ENCODE data around the gene EPM2AIP1. TPM values are rescaled to one million over a fixed set of nuclear protein-coding genes. Genes with fewer than 3 reads are reported as not detected.

Gene EPM2AIP1
- total and polyA plus RNA-seq, 2 donors (not counting 3 experiments of a cell fraction or from before 2014, with no cell fraction given) = 5.4 to 15.1 TPM

- H3K27ac ChIP-seq (ENCODE audit: insufficient read depth, low read depth, low read length) = no peak within 1 kb of the TSS
- H3K4me2 ChIP-seq (ENCODE audit: insufficient read depth, low read length) = peak within 1 kb of the TSS; percentile 98
- peaks cover 0 to 3% of the 10 kb centered on the region in 2 experiments for H3K27me3 ChIP-seq (ENCODE audit: control insufficient read depth in 2 of 2, insufficient read depth in 2 of 2, low read length in 2 of 2)
- intact Hi-C loops (cut with micrococcal nuclease) = loop anchor here (2.0 kb wide), 2 partner anchors 36 to 48 kb away; partner anchors contain the start of genes EPM2AIP1 and MLH1
- no peaks in the 10 kb centered on the region for H3K36me3 ChIP-seq (ENCODE audit: control insufficient read depth in 2 of 2, extremely low read depth in 1 of 2, insufficient read depth in 2 of 2, low read length in 2 of 2)
- H2AFZ ChIP-seq (ENCODE audit: low read depth, low read length) = peak within 1 kb of the TSS; percentile 96
- no peak for TF ChIP-seq JUN (IDR thresholded peaks at IDR 0.05; ENCODE audit: borderline replicate concordance, insufficient read depth, insufficient read length, low read depth)
- TF ChIP-seq POLR2AphosphoS5 (IDR thresholded peaks at IDR 0.05; ENCODE audit: insufficient read depth, low read depth, low read length) = peak; percentile 17
- no peak for TF ChIP-seq MYC (IDR thresholded peaks at IDR 0.05; ENCODE audit: low read depth, low read length)
- TF ChIP-seq EZH2 (IDR thresholded peaks at IDR 0.05; ENCODE audit: borderline replicate concordance, low read depth, low read length, severe bottlenecking) = peak; percentile 43
- TF ChIP-seq MAX (IDR thresholded peaks at IDR 0.05; ENCODE audit: insufficient read depth, insufficient read length) = no peak
- H3K4me3 ChIP-seq (replicated peaks in 1 of 3; ENCODE audit: insufficient read depth in 1 of 3, low read depth in 1 of 3, low read length in 3 of 3) = peak within 1 kb of the TSS; percentile 56 to 85 (median 69)
- peaks cover 12% of the 10 kb centered on the region for H3K4me1 ChIP-seq (ENCODE audit: control insufficient read depth, extremely low read depth, insufficient read depth, low read length)
- H3K9me3 ChIP-seq (replicated peaks; ENCODE audit: control insufficient read depth, insufficient read depth, low read length) = no peaks in the 10 kb centered on the region
- no peaks in the 10 kb centered on the region for H4K20me1 ChIP-seq (replicated peaks; ENCODE audit: control insufficient read depth, extremely low read depth, insufficient read depth, low read length)
- FAIRE-seq = peak; percentile 76
- H3K9ac ChIP-seq (replicated peaks; ENCODE audit: extremely low read depth, insufficient read depth, low read length) = peak within 1 kb of the TSS; percentile 57
- ChIA-PET CTCF (interaction anchor here (0.9 to 3.5 kb wide), 10 partner anchors 9 to 80 kb away, joined by 3 to 19 read pairs (median 4); no protein-coding TSS in a partner anchor), POLR2A (no interaction called here)
- no peaks in the 10 kb centered on the region for H3K9me1 ChIP-seq (replicated peaks; ENCODE audit: control insufficient read depth, extremely low read depth, insufficient read depth, low read length)
- DNase-seq (ENCODE audit: low read depth, low spot score) = peak; percentile 35
- no peaks in the 10 kb centered on the region for H3K79me2 ChIP-seq (ENCODE audit: control insufficient read depth, insufficient read depth, low read length)
- BruUV-seq (replicated peaks) = no TSS peak
- dilution Hi-C loops (cut with MboI; ENCODE audit: extremely low pct_ligation_motif_present, low sequenced_read_pairs) = no loop called here
Measured at GRCh38 chr3:36944641-36945270, 48.2 kb downstream of the EPM2AIP1 start, which contains the start of gene TRANK1. TRANK1 (minus strand) TSS chr3:36945054; CDS start chr3:36944809, 245 bp downstream.
